SU-DHL-6 (cell line): ENCODE measurements around the gene RILP.

Experiments
- EZH2phosphoT487 ChIP-seq: fragments of 200-600 bp; sonication (generic), shearing (Covaris generic); conservative IDR thresholded peaks from 2 replicates; pipeline ENCODE4 v1.6.1; 2018; ENCODE audit warnings: mild to moderate bottlenecking, antibody characterized with exemption, low read length, moderate library complexity, mixed read lengths
- TF ChIP-seq, protein P1 (sequence below): fragments of 200-600 bp; sonication (generic); IDR thresholded peaks from one replicate; pipeline ENCODE4 v1.5.1; 2017; ENCODE audit warnings: antibody characterized with exemption, mild to moderate bottlenecking, low read length, moderate library complexity; ENCODE audit not compliant: insufficient read depth, poor library complexity, severe bottlenecking

DNA sequence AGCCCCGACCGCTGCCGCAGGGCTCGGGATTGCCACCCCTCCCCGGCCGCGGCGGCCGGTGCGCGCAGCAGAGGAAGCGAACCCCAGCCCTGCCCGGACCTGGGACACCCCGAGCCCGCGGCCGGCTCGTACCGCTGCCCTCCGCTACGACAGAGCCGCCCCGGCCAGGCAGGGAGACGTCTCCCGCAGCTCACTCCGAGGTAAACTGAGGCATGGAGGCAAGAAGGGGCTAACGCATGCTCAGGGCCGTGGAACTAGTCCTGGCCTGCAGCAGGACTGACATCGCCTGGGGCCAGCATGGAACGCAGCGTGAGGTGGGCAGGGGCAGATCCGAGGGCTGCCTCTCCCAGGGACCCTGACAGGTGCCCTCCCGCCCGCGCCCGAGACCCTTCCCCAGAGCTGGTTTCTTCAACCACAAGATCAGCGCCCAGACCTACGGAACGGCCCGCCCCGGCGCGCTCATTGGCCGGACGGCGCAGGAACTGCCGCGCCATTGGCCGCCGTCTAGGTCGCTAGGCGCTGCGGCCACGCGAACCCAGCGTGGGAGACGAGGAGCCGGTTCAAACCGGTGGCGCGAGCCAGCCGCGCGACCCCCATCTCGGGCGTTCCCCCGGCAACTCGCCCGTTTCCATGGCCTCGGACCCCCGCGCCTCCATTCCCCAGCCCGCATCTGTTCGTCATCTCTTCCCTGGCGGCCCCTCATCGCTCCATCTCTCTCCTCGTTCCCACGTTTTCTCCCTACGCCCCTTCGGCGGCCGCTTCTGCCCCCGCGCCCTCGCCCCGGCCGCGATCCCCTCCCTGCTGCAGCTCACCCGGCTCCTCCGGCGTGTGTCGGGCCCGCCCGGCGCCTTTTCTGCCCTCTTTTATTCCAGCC, 21.4 kb downstream of the RILP start, which contains the start of gene SLC43A2:
- TF ChIP-seq, protein P1, sequence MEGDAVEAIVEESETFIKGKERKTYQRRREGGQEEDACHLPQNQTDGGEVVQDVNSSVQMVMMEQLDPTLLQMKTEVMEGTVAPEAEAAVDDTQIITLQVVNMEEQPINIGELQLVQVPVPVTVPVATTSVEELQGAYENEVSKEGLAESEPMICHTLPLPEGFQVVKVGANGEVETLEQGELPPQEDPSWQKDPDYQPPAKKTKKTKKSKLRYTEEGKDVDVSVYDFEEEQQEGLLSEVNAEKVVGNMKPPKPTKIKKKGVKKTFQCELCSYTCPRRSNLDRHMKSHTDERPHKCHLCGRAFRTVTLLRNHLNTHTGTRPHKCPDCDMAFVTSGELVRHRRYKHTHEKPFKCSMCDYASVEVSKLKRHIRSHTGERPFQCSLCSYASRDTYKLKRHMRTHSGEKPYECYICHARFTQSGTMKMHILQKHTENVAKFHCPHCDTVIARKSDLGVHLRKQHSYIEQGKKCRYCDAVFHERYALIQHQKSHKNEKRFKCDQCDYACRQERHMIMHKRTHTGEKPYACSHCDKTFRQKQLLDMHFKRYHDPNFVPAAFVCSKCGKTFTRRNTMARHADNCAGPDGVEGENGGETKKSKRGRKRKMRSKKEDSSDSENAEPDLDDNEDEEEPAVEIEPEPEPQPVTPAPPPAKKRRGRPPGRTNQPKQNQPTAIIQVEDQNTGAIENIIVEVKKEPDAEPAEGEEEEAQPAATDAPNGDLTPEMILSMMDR = no peak
- TF ChIP-seq EZH2phosphoT487 = no peak
